Neural progenitor cell (in vitro differentiated cells): ENCODE data around the gene CCDC63. TPM values are rescaled to one million over a fixed set of nuclear protein-coding genes. Genes with fewer than 3 reads are reported as not detected.

Experiments
- DNase-seq: peaks from one replicate; pipeline ENCODE4 v3.0.0-alpha.2; 2016; ENCODE audit warnings: low spot score
- H2AFZ ChIP-seq: fragments of 200-600 bp; sonication (generic); replicated peaks from 2 replicates; pipeline ENCODE4 v1.6.1; 2016; ENCODE audit warnings: antibody characterized with exemption
- H3F3A ChIP-seq: fragments of 200-600 bp; sonication (generic); 2 replicates; pipeline ENCODE4 v1.6.1; 2016; ENCODE audit warnings: antibody characterized with exemption, low read depth
- H3K27ac ChIP-seq: fragments of 200-600 bp; sonication (generic); 2 replicates; pipeline ENCODE4 v1.5.1; 2016; ENCODE audit warnings: mild to moderate bottlenecking
- H3K27me3 ChIP-seq: fragments of 200-600 bp; sonication (generic); 2 replicates; pipeline ENCODE4 v1.6.1; 2016; ENCODE audit warnings: mild to moderate bottlenecking, moderate library complexity
- H3K36me3 ChIP-seq: fragments of 200-600 bp; sonication (generic); 2 replicates; pipeline ENCODE4 v1.5.1; 2016
- H3K4me1 ChIP-seq: fragments of 200-600 bp; sonication (generic); 2 replicates; pipeline ENCODE4 v1.6.1; 2016; ENCODE audit warnings: mixed run types
- H3K4me2 ChIP-seq: fragments of 200-600 bp; sonication (generic); 2 replicates; pipeline ENCODE4 v1.6.1; 2016
- H3K4me3 ChIP-seq: fragments of 200-600 bp; sonication (generic); 2 replicates; pipeline ENCODE4 v1.5.1; 2016
- H3K79me2 ChIP-seq: fragments of 200-600 bp; sonication (generic); 2 replicates; pipeline ENCODE4 v1.6.1; 2016; ENCODE audit warnings: low read depth
- H3K9ac ChIP-seq: fragments of 200-600 bp; sonication (generic); 2 replicates; pipeline ENCODE4 v1.6.1; 2016
- H3K9me3 ChIP-seq: fragments of 200-600 bp; sonication (generic); 2 replicates; pipeline ENCODE4 v1.5.1; 2016; ENCODE audit warnings: low read depth
- H4K20me1 ChIP-seq: fragments of 200-600 bp; sonication (generic); 2 replicates; pipeline ENCODE4 v1.6.1; 2016; ENCODE audit warnings: low read depth
- H3K27ac Mint-ChIP-seq: 3 replicates; pipeline ENCODE4 v1.8.0; 2021; ENCODE audit warnings: mixed read lengths
- H3K27me3 Mint-ChIP-seq: 2 replicates; pipeline ENCODE4 v1.8.0; 2022; ENCODE audit warnings: low read depth, mild to moderate bottlenecking, inconsistent platforms, moderate library complexity, mixed read lengths; ENCODE audit not compliant: insufficient read depth
- H3K36me3 Mint-ChIP-seq: 3 replicates; pipeline ENCODE4 v1.8.0; 2021; ENCODE audit warnings: mixed read lengths
- H3K4me1 Mint-ChIP-seq: 3 replicates; pipeline ENCODE4 v1.8.0; 2021; ENCODE audit warnings: mixed read lengths
- H3K4me3 Mint-ChIP-seq: 3 replicates; pipeline ENCODE4 v1.8.0; 2021; ENCODE audit warnings: mild to moderate bottlenecking, moderate library complexity, mixed read lengths
- H3K9me3 Mint-ChIP-seq: 3 replicates; pipeline ENCODE4 v1.8.0; 2020; ENCODE audit warnings: mixed read lengths
- EZH2 ChIP-seq: fragments of 200-600 bp; sonication (generic); IDR thresholded peaks from 2 replicates; pipeline ENCODE4 v1.6.1; 2017; ENCODE audit warnings: antibody characterized with exemption, mild to moderate bottlenecking, moderate library complexity
- EZH2phosphoT487 ChIP-seq: fragments of 200-600 bp; sonication (generic); IDR thresholded peaks from 2 replicates; pipeline ENCODE4 v1.6.1; 2017; ENCODE audit warnings: antibody characterized with exemption
- total RNA-seq: library from RNA; depleted of rRNA; stranded (reverse); fragments of >200 nt; gene quantifications from 2 replicates; pipeline ENCODE4 v1.2.3, GENCODE V29; 2015; ENCODE audit warnings: low replicate concordance
- TF ChIP-seq, protein P1 (sequence below): fragments of 200-600 bp; sonication (generic); IDR thresholded peaks from 2 replicates; pipeline ENCODE4 v1.5.1; 2017; ENCODE audit warnings: antibody characterized with exemption, mild to moderate bottlenecking

The CCDC63 gene
- total RNA-seq, 1 donor from 2014 or later: 0.24 TPM

DNA sequence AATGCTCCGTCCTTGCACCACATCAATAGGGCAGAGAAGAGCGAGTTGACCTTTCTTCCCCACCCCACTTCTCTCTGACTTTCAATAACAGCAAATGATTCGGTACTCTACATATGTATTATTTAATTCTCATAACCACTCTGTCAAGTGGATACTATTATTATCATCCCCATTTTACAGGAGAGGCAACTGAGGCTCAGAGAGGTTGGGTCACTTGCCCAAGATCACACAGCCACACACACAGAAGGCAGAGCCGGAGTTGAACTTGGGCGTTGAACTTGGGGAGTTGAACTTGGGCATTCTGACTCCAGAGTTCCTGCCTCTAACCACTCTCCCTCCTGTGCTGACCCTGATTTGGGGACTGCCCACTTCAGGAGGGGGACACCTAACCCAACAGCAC lies 72.9 kb downstream of the CCDC63 start:
- no peak overlapping the region for H3K4me3 ChIP-seq
- no peak overlapping the region for H2AFZ ChIP-seq
- no peaks in the 10 kb centered on the region for H3K36me3 Mint-ChIP-seq
- H3K9ac ChIP-seq: no peak overlapping the region
- H3K4me3 Mint-ChIP-seq: no peak overlapping the region
- no peak for TF ChIP-seq EZH2phosphoT487
- no peak for TF ChIP-seq EZH2
- TF ChIP-seq, protein P1, sequence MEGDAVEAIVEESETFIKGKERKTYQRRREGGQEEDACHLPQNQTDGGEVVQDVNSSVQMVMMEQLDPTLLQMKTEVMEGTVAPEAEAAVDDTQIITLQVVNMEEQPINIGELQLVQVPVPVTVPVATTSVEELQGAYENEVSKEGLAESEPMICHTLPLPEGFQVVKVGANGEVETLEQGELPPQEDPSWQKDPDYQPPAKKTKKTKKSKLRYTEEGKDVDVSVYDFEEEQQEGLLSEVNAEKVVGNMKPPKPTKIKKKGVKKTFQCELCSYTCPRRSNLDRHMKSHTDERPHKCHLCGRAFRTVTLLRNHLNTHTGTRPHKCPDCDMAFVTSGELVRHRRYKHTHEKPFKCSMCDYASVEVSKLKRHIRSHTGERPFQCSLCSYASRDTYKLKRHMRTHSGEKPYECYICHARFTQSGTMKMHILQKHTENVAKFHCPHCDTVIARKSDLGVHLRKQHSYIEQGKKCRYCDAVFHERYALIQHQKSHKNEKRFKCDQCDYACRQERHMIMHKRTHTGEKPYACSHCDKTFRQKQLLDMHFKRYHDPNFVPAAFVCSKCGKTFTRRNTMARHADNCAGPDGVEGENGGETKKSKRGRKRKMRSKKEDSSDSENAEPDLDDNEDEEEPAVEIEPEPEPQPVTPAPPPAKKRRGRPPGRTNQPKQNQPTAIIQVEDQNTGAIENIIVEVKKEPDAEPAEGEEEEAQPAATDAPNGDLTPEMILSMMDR: no peak
- H3K36me3 ChIP-seq: no peaks in the 10 kb centered on the region
- H3K27me3 ChIP-seq: no peaks in the 10 kb centered on the region
- peaks cover 10% of the 10 kb centered on the region for H3K27me3 Mint-ChIP-seq
- H3K79me2 ChIP-seq: no peaks in the 10 kb centered on the region
- no peaks in the 10 kb centered on the region for H3F3A ChIP-seq
- no peak overlapping the region for H3K4me2 ChIP-seq
- DNase-seq: no peak
- H3K4me1 Mint-ChIP-seq: peaks cover 26% of the 10 kb centered on the region
- H3K9me3 Mint-ChIP-seq: no peaks in the 10 kb centered on the region
- no peak overlapping the region for H3K27ac ChIP-seq
- no peaks in the 10 kb centered on the region for H4K20me1 ChIP-seq
- H3K4me1 ChIP-seq: peaks cover 16% of the 10 kb centered on the region
- no peak overlapping the region for H3K27ac Mint-ChIP-seq
- H3K9me3 ChIP-seq: no peaks in the 10 kb centered on the region

DNA sequence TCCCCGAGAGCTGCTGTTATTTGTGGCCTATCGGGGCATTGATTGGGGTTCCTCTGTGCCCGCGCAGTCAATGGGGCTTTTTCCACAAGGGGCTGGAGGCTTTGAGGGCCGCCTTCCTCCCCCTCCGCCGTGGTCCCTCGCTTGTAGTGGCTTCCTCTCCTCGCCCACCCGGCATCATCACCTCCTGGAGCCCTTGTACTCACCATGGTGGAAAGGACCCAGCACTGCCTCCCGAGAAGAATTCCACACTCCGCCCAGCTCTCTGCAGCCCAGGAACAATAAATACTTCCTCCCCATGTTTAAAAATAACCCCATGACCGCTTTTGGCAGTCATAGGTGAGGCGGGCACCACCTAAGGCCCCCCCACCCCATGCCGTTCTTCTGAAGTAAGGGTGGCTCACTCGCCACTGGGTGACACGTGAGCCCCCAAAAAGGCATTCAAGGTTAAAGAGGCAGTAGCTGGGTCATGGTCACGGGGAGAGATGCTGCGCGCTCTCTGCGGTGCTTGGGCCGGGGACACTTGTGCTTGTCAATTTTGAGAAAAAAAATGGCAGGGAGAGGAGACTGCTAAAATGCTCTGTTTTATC lies 73.6 kb downstream of the CCDC63 start, which contains the start of gene MYL2:
Gene MYL2 (minus strand): TSS at position 256 of the 587 bp plus-strand sequence. CDS start 50 bp downstream, at position 206.
- Histone ChIP-seq H3K4me3 (no peak within 1 kb of the TSS), H3K27ac (no peak within 1 kb of the TSS), H3K79me2 (no peaks in the 10 kb centered on the region), H3K27me3 (no peaks in the 10 kb centered on the region), H3K9me3 (no peaks in the 10 kb centered on the region), H3F3A (no peaks in the 10 kb centered on the region), H2AFZ (no peak within 1 kb of the TSS), H3K36me3 (no peaks in the 10 kb centered on the region), H3K9ac (no peak within 1 kb of the TSS), H4K20me1 (no peaks in the 10 kb centered on the region), H3K4me2 (no peak within 1 kb of the TSS), H3K4me1 (peaks cover 16% of the 10 kb centered on the region)
- no peak for DNase-seq
- H3K9me3 Mint-ChIP-seq: no peaks in the 10 kb centered on the region
- H3K36me3 Mint-ChIP-seq: no peaks in the 10 kb centered on the region
- H3K4me1 Mint-ChIP-seq: peaks cover 26% of the 10 kb centered on the region
- peak within 1 kb of the TSS; percentile 24 for H3K4me3 Mint-ChIP-seq
- peak within 1 kb of the TSS; percentile 68 for H3K27ac Mint-ChIP-seq
- H3K27me3 Mint-ChIP-seq: peaks cover 12% of the 10 kb centered on the region
- no peak for TF ChIP-seq EZH2phosphoT487
- TF ChIP-seq, protein P1: no peak
- no peak for TF ChIP-seq EZH2

- Histone ChIP-seq H3K9ac (no peak overlapping the region), H3K9me3 (no peaks in the 10 kb centered on the region), H3K4me1 (peaks cover 16% of the 10 kb centered on the region), H3K4me3 (no peak overlapping the region), H3K27me3 (no peaks in the 10 kb centered on the region), H3K79me2 (no peaks in the 10 kb centered on the region), H2AFZ (no peak overlapping the region), H3K4me2 (no peak overlapping the region), H3F3A (no peaks in the 10 kb centered on the region), H3K27ac (no peak overlapping the region), H4K20me1 (no peaks in the 10 kb centered on the region), H3K36me3 (no peaks in the 10 kb centered on the region)
- Mint-ChIP-seq H3K27me3 (peaks cover 12% of the 10 kb centered on the region), H3K4me3 (no peak overlapping the region), H3K27ac (peak overlapping the region; percentile 68), H3K36me3 (no peaks in the 10 kb centered on the region), H3K9me3 (no peaks in the 10 kb centered on the region), H3K4me1 (peaks cover 26% of the 10 kb centered on the region)
- DNase-seq: no peak
- TF ChIP-seq EZH2phosphoT487 (no peak), EZH2 (no peak)
- TF ChIP-seq, protein P1: no peak
Measured at GRCh38 chr12:110921262-110921661, 74.5 kb downstream of the CCDC63 start.
